Peyer's patch (tissue), 4 donors: ENCODE results near the gene LIPM.

ENCODE experiments used
- POLR2A ChIP-seq, 2 donors: fragments of 450-650 bp; IDR thresholded peaks; one replicate each; pipeline ENCODE4 v1.5.1; 2017; ENCODE audit warnings: antibody characterized with exemption in 2 of 2, mild to moderate bottlenecking in 2 of 2, moderate library complexity in 2 of 2
- TF ChIP-seq, protein P1 (sequence below), 6 experiments: fragments of 450-650 bp in 4 of 6; fragments of 200-600 bp in 2 of 6; sonication (generic) in 1 of 6; IDR thresholded peaks; one replicate each; pipeline ENCODE4 v1.5.1; 2017 to 2019; ENCODE audit warnings: antibody characterized with exemption in 6 of 6, mild to moderate bottlenecking in 3 of 6, moderate library complexity in 1 of 6

GRCh38 chr10:88840104-88840503, 37.6 kb downstream of the LIPM start:
- TF ChIP-seq, protein P1, sequence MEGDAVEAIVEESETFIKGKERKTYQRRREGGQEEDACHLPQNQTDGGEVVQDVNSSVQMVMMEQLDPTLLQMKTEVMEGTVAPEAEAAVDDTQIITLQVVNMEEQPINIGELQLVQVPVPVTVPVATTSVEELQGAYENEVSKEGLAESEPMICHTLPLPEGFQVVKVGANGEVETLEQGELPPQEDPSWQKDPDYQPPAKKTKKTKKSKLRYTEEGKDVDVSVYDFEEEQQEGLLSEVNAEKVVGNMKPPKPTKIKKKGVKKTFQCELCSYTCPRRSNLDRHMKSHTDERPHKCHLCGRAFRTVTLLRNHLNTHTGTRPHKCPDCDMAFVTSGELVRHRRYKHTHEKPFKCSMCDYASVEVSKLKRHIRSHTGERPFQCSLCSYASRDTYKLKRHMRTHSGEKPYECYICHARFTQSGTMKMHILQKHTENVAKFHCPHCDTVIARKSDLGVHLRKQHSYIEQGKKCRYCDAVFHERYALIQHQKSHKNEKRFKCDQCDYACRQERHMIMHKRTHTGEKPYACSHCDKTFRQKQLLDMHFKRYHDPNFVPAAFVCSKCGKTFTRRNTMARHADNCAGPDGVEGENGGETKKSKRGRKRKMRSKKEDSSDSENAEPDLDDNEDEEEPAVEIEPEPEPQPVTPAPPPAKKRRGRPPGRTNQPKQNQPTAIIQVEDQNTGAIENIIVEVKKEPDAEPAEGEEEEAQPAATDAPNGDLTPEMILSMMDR (IDR thresholded peaks at IDR 0.05): no peak
- no peak for TF ChIP-seq POLR2A (IDR thresholded peaks at IDR 0.05)
